ENCODE results near the gene OPHN1. TPM values are rescaled to one million over a fixed set of nuclear protein-coding genes. Genes with fewer than 3 reads are reported as not detected.
A peak's percentile ranks its signal among the peaks of the same experiment; 100 is the strongest.

Gene OPHN1
- total RNA-seq, 2 donors from 2014 or later, result 2.3 to 4.3 TPM

DNA sequence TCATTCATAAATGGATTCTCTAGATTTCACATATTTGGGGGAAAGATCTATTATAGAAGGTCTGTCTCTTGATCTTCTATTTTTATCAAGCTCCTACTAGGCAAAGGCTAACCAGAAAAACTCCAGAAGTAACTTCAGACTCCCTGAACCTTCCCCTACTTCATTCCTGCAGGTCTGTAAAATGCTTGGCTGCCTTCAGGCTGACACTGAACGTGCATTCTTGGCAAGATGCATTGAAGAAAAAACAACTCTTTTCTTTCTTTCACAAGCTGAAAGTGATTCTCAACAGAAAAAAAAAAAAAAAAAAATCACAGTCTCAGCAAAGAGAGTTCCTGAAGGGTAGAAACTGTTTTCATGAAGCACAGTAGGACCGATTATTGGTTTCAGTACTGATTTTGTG lies 12.7 kb downstream of the OPHN1 start:
- no peak for ATAC-seq
- intact Hi-C loops (cut with DNase I), result no loop called here
- H3K36me3 ChIP-seq (replicated peaks in 1 of 2; ENCODE audit: insufficient read depth in 1 of 2, low read depth in 2 of 2), result no peaks in the 10 kb centered on the region
- DNase-seq, result no peak
- no peaks in the 10 kb centered on the region for H3K9me3 ChIP-seq
- H3K27ac ChIP-seq, result no peak overlapping the region
- WGBS, 2 donors, result 72 to 83% methylated on average over 2 of the region's 2 CpGs
- TF ChIP-seq CTCF (IDR thresholded peaks at IDR 0.05) (no peak), POLR2A (IDR thresholded peaks at IDR 0.05) (no peak)
- no peaks in the 10 kb centered on the region for H3K4me1 ChIP-seq
- H3K27me3 ChIP-seq, result no peaks in the 10 kb centered on the region
- no peak overlapping the region for H3K4me3 ChIP-seq

DNA sequence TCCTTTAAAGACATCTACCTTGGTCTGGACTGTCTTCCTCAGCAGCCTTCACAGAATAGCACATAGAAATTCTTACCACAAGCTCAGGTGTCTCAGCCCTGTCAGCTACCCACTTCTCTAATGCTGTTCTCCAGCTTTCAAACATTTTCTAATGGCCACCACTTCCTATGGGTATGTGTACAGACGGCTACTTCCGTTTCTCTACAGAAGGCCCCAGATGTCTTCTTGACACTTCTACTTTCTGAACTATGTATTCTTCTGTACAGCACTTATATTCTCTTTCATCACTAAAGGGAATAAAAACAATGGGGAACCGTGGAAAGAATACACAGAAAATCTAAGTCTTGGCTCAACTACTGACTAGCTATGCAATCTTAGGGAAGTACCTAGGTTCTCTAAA lies 13.3 kb downstream of the OPHN1 start:
- H3K4me1 ChIP-seq, result no peaks in the 10 kb centered on the region
- 50 to 61% methylated on average over 3 of the region's 3 CpGs for WGBS, 2 donors
- no peaks in the 10 kb centered on the region for H3K9me3 ChIP-seq
- H3K36me3 ChIP-seq (replicated peaks in 1 of 2; ENCODE audit: insufficient read depth in 1 of 2, low read depth in 2 of 2), result no peaks in the 10 kb centered on the region
- TF ChIP-seq CTCF (IDR thresholded peaks at IDR 0.05) (no peak), POLR2A (IDR thresholded peaks at IDR 0.05) (no peak)
- DNase-seq, result no peak
- H3K27me3 ChIP-seq, result no peaks in the 10 kb centered on the region
- no peak overlapping the region for H3K4me3 ChIP-seq
- no peak for ATAC-seq
- no peak overlapping the region for H3K27ac ChIP-seq
- intact Hi-C loops (cut with DNase I), result no loop called here

DNA sequence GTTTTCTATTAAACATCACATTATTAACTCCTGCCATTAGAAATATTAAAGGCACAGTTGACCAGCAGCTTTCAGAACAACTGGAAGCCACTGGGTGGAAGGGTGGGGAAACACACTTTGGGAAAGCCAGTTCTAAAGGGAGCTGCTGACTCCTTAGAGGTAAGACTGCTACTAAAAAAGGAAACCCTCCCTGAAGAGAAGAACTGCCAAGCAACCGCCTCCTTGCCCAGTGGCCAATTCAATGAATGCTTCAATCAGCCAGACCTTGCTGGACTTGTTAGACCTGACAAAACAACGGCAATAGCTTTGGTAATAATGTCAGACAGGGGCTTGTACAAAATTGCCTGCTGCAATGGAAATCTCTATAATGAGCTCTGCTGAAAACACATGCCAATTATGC lies 15.6 kb downstream of the OPHN1 start:
- no peak overlapping the region for H3K4me3 ChIP-seq
- H3K9me3 ChIP-seq, result no peaks in the 10 kb centered on the region
- no peaks in the 10 kb centered on the region for H3K36me3 ChIP-seq (replicated peaks in 1 of 2; ENCODE audit: insufficient read depth in 1 of 2, low read depth in 2 of 2)
- H3K27me3 ChIP-seq, result no peaks in the 10 kb centered on the region
- no peak for TF ChIP-seq CTCF (IDR thresholded peaks at IDR 0.05)
- DNase-seq, result no peak
- no peak for ATAC-seq
- H3K27ac ChIP-seq, result no peak overlapping the region
- WGBS, 2 donors, result 71 to 86% methylated on average over 2 of the region's 2 CpGs
- H3K4me1 ChIP-seq, result no peaks in the 10 kb centered on the region
- intact Hi-C loops (cut with DNase I), result no loop called here

- DNase-seq, result no peak
- no peaks in the 10 kb centered on the region for H3K27me3 ChIP-seq
- no peaks in the 10 kb centered on the region for H3K9me3 ChIP-seq
- no peaks in the 10 kb centered on the region for H3K4me1 ChIP-seq
- no peak for ATAC-seq
- TF ChIP-seq POLR2A (IDR thresholded peaks at IDR 0.05) (no peak), CTCF (IDR thresholded peaks at IDR 0.05) (no peak)
- H3K36me3 ChIP-seq (replicated peaks in 1 of 2; ENCODE audit: insufficient read depth in 1 of 2, low read depth in 2 of 2), result no peaks in the 10 kb centered on the region
- 40 to 45% methylated on average over 2 to 3 of the region's 3 CpGs for WGBS, 2 donors
- intact Hi-C loops (cut with DNase I), result no loop called here
- H3K4me3 ChIP-seq, result no peak overlapping the region
- H3K27ac ChIP-seq, result no peak overlapping the region
Measured at GRCh38 chrX:68416592-68416991, 16.7 kb downstream of the OPHN1 start.

DNA sequence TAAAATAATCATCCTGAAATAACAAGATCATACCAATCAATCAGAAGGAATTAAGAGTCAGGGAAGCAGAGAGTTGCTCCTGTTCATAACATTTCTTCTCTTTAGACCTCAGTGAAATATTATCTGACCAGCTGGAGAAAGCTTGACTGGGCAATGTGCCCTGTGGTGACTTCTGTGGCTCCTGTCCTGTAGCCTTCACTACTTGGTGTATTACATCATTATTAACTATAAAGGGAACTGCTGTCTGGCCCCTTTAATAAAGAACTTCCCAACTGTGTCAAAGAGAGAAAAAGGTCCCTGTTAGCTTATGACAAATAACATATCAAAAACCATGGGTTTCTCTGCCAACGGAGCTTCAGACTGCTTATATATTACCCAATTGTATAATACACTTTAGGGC lies 18.0 kb downstream of the OPHN1 start:
- no peaks in the 10 kb centered on the region for H3K36me3 ChIP-seq (replicated peaks in 1 of 2; ENCODE audit: insufficient read depth in 1 of 2, low read depth in 2 of 2)
- ATAC-seq, result no peak
- intact Hi-C loops (cut with DNase I), result no loop called here
- H3K27me3 ChIP-seq, result no peaks in the 10 kb centered on the region
- 55 to 83% methylated on average over 1 of the region's 1 CpG for WGBS, 2 donors
- peak in 2 of 4 donors; percentile 29 for DNase-seq
- no peaks in the 10 kb centered on the region for H3K4me1 ChIP-seq
- no peak overlapping the region for H3K4me3 ChIP-seq
- no peaks in the 10 kb centered on the region for H3K9me3 ChIP-seq
- TF ChIP-seq POLR2A (IDR thresholded peaks at IDR 0.05) (no peak), CTCF (IDR thresholded peaks at IDR 0.05) (no peak)
- no peak overlapping the region for H3K27ac ChIP-seq
